Measurements from ENCODE around the gene CCDC60.

Gene CCDC60, protein sequence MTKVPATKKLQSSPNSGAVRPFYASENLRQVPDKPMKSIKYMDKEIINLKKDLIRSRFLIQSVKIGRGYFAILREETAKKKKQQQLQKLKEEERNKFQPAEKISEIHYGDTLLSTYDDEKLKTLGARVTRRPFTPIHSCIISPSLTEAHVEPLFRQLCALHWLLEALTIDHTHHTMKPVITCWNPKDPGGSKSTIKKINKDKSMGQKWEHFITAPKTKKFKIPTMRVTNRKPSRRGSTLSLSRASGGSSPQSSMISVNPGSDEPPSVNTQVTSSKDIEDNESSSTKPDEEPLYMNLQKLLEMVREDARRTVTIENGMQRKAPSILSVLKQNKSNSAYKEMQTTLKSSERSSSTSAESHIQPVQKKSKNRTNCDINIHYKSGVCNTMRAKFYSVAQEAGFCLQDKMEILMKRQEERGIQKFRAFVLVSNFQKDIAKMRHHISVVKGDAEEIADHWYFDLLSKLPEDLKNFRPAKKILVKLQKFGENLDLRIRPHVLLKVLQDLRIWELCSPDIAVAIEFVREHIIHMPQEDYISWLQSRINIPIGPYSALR

DNA sequence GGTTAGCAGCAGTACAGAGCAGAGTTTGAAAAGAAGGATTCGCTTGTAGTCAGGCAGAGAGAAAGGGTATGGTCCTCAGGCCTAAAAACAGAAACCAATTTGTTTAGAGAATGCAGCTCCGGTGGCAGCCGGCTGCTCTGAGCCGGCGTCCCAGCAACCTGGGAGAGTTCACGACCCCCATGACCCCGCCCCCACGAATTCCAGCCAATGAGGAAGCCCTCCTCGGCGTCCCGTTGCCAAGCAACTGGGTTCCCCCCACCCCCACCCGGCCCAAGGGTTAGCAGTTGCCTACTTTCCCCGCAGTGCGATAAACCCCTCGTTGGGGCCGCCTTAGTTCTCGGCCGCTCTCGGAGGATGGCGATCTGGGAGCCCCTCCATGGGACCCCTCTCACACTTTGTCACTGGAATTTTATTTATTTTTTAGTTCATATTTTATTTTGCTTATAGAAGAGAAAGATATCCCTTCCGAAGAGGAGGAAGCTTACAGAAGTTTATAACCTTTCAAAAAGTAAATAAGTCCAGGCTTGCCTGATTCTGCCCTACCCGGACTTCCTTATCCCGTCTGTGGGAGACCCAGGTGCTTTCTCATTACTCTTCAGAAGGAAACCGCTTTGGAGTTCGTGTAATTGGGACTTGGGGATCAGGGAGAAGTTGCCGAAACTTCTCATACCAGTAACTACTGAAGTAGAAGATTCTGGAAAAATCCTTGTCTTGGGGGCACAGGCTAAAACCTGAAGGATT is at the start of gene CCDC60:
Gene CCDC60 (plus strand): TSS at position 300 of the 741 bp plus-strand sequence. CDS start 448 bp downstream, outside the sequence.
- DNase-seq = no peak

- DNase-seq = no peak
These were observed 46.0 kb upstream of the CCDC60 start for GRCh38 chr12:119288576-119288975.

DNA sequence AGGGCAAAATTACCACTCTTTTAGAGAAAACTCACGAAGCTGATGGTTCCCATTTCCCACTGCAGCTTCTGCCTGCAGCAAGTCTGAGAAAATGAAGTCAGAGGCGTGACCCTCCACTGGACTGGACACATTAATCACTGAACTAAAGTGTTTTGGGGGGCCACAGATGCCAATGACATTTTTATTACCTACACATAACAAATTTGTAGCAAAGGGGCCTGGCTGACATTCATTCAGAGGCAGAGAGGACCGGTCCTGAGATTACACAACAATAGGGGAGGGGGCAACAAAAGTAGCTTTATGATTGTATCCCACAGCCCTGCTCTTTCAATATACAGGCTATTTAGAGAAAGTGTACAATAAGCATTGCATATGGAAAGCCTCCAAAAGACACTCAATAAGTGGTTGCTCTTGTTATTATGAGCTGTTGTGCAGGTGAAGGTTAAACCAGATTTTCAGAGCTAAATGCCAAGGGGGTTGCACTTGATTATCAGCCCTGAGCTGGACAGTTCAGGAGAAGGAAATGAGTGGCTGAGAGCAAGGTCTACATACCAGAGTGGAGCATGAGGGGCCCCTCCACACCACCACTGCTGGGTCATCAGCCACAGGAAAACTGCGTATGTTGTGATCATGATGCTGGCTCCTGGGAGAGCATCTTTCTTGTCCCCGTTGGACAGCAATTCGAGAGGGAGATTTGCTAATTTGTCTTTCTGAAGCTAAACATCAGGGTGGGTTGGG is 41.5 kb upstream of the CCDC60 start:
- no peak for DNase-seq

DNA sequence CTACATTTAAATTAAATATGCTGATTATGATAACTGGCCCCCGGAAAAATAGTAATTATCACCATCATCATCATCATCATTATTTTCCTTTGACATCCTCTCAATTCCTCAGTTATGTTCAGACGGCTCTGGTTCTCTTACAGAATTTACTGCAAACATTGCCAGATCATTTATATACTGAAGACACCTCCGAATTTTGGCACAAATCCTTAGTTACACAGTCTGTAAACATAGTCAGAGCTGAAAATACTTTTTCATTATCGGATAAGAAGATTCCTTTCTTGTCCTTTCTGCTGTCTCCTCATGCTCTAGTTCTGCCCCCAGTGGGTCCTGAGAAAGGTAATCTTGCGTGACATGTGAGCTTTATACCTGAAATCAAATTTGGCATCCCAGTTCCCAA is 40.3 kb upstream of the CCDC60 start:
- no peak for DNase-seq

- no peak for DNase-seq
These were observed 38.0 kb upstream of the CCDC60 start for GRCh38 chr12:119296535-119296934.

DNA sequence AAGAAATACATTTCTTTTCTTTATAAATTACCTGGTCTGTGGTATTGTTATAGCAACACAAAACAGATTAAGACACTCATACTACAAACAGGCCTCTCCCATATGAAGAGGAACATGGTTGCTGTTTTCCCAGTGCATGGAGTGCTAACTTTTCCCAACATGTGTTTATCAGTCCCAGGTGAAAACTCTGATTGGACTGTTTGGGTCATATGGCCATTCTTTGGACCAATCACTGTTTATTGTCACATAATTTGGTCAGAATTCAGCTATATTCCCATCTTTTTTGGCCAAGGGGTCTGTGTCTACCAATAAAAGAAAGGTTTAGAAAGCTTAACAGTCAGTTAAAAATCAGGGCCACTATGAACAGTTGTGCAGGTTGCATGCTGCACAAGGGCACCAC is 35.4 kb upstream of the CCDC60 start:
- no peak for DNase-seq

- no peak for DNase-seq
These were observed 33.1 kb upstream of the CCDC60 start for GRCh38 chr12:119301379-119301778.

- DNase-seq = no peak
These were observed 32.0 kb upstream of the CCDC60 start for GRCh38 chr12:119302451-119303080.

- no peak for DNase-seq
These were observed 27.9 kb upstream of the CCDC60 start for GRCh38 chr12:119306593-119306992.

DNA sequence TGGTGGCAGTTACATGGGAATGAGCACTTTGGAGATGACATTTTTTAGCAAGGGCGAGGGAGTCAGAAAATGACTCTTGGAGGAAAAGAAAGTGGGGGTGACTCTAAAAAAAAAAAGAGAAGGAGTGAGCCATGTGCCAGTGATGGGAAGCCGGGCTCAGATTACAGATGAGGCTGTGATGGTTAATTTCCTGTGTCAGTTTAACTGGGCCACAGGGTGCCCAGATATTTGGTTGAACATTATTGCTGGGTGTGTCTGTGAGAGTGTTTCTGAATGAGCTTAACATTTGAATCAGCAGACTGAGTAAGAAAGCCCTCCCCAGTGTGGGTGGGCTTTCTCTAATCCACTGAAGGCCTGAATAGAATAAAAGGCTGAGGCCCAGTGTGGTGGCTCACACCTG is 26.8 kb upstream of the CCDC60 start:
- DNase-seq = no peak

GRCh38 chr12:119308708-119309456 is 25.6 kb upstream of the CCDC60 start:
- DNase-seq = no peak

GRCh38 chr12:119311878-119312277 is 22.7 kb upstream of the CCDC60 start:
- no peak for DNase-seq

DNA sequence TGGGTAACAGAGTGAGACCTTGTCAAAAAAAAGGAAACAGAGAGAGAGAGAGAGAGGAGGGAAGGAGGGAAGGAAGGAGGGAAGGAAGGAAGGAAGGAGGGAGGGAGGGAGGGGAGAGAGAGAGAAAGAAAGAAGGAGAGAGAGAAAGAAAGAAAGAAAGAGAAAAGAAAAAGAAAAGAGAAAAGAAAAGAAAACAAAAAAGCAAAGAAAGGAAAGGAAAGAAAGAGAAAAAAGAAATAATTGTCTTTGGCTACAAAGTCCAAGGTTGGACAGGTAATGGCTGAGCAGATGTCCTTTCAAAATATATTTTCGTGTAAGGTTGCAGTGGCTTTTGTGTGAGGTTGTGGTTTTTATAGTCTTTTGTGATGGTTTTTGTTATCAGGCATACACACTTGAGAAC is 21.6 kb upstream of the CCDC60 start:
- no peak for DNase-seq

- no peak for DNase-seq
These were observed 20.2 kb upstream of the CCDC60 start for GRCh38 chr12:119314290-119314689.

DNA sequence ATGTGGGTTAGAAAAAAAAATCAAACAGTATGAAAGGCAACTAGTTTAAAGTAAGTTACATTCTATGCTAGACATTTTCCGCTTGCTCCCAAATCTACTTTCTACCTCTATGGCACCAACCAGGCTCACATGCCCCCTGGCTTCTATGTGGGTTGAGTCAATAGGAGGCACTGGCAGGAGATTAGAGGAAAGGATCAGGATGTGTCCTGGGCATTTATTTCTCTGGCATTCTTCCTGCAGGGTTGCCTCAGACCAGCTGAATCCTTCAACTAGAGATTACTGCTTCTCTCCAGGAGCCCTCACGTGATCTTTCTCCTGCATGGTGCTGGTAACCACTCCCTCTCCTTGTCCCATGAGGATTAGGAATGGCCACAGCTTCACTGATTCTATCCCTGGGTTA is 14.9 kb upstream of the CCDC60 start:
- no peak for DNase-seq

- no peak for DNase-seq
These were observed 13.9 kb upstream of the CCDC60 start for GRCh38 chr12:119320678-119321077.

DNA sequence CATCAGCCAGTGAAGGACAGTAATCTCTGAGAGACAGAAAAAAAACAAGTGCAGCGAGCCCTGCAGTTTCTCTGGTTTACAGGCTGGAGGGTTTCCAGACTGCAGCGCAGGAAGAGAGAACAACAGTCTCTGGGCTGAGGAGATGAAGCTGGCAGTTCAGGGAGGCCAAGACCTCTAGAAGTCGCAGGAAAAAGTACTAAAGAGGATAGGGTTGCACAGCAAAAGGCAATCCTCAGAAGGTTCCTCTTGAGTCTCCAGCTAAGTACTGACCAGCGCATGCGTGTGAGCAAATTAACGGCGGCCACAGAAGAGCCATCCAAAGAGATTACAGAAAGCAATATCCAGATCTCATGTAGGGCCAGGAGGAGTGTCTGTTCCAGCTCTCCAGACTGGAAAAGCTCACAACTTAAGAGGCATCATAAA is 12.2 kb upstream of the CCDC60 start:
- no peak for DNase-seq

GRCh38 chr12:119325813-119326212 is 8.7 kb upstream of the CCDC60 start:
- no peak for DNase-seq

DNA sequence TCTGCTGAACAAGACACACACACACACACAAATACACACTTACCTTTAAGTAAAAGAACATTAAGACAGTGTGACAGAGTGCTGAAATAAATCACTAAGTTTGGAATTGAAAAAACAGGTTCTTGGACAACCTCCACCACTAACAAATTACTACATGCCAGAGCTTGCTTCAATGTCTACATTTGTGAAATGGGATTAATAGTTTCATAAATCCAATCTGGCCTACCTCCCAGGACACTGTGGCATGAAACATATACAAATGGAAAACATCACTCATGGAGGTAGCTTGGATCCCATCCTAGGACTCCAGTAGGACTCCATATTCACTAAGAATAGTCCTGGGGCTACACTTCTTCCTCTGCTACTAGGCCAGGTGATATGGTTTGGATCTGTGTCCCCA is 8.2 kb upstream of the CCDC60 start:
- no peak for DNase-seq

DNA sequence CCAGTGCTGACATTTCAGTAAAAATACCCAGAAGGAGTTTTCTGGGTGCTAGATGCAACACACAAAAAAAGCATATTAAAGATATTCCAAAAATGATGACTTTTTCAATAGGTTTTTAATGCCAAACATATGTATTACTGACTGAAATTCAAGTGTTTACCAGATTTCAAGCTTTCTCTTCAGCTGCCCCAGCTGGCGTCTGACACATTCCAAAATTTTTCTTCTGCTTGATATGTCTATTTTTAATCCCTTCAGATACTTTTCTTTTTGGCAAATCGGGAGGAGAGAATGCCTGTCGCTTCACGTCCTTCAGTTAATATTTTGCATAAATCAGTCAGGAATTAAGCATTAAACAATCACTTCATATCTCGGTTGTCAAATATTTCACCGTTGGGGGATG is 7.1 kb upstream of the CCDC60 start:
- no peak for DNase-seq

GRCh38 chr12:119328111-119328510 is 6.4 kb upstream of the CCDC60 start:
- no peak for DNase-seq
